Gastroesophageal sphincter (tissue), 4 donors: ENCODE results near the gene LEKR1. TPM values are rescaled to one million over a fixed set of nuclear protein-coding genes. Genes with fewer than 3 reads are reported as not detected.

Experiments
- ATAC-seq: fragments of 150-250 bp; one replicate; pipeline ENCODE4 v1.9.1; 2016; ENCODE audit warnings: mild to moderate bottlenecking, moderate library complexity
- H3K27ac ChIP-seq, 4 donors: fragments of 200-600 bp; sonication (generic) in 3 of 4; 1 replicate in 3 of 4; 2 replicates in 1 of 4; pipeline ENCODE4 v1.5.1; 2016 to 2019
- H3K27me3 ChIP-seq: fragments of 200-600 bp; sonication (generic); one replicate; pipeline ENCODE4 v1.5.1; 2019
- H3K36me3 ChIP-seq, 2 donors: fragments of 200-600 bp; sonication (generic); one replicate each; pipeline ENCODE4 v1.5.1; 2019; ENCODE audit warnings: control low read depth in 1 of 2
- H3K4me1 ChIP-seq, 3 donors: fragments of 200-600 bp; sonication (generic); 1 replicate in 2 of 3; 2 replicates in 1 of 3; pipeline ENCODE4 v1.5.1; 2016 to 2019; ENCODE audit warnings: control low read depth in 2 of 3
- H3K4me3 ChIP-seq, 2 donors: fragments of 200-600 bp; sonication (generic); one replicate each; pipeline ENCODE4 v1.5.1; 2019; ENCODE audit warnings: mild to moderate bottlenecking in 1 of 2, moderate library complexity in 1 of 2
- H3K9me3 ChIP-seq, 3 donors: fragments of 200-600 bp; sonication (generic); one replicate each; pipeline ENCODE4 v1.5.1; 2017 to 2019; ENCODE audit warnings: control low read depth in 2 of 3
- EP300 ChIP-seq: sonication (generic); formaldehyde crosslinking; IDR thresholded peaks from one replicate; pipeline ENCODE4 v1.6.1; 2017; ENCODE audit warnings: antibody characterized with exemption, mild to moderate bottlenecking
- POLR2A ChIP-seq, 2 donors: fragments of 450-650 bp; IDR thresholded peaks; one replicate each; pipeline ENCODE4 v1.6.1; 2017; ENCODE audit warnings: antibody characterized with exemption in 2 of 2, mild to moderate bottlenecking in 2 of 2, moderate library complexity in 1 of 2
- POLR2AphosphoS5 ChIP-seq: sonication (generic); formaldehyde crosslinking; IDR thresholded peaks from one replicate; pipeline ENCODE4 v1.6.1; 2017; ENCODE audit warnings: antibody characterized with exemption
- WGBS, 2 donors: methylation state at CpG; one replicate each; pipeline ENCODE4 v1.1.5; 2018; ENCODE audit warnings: low coverage in 1 of 2; 5-methylcytosine and 5-hydroxymethylcytosine counted together
- total RNA-seq, 4 donors: library from RNA; depleted of rRNA; stranded (reverse); fragments of >200 nt; gene quantifications; one replicate each; pipeline ENCODE4 v1.1.0, GENCODE V29; 2016
- TF ChIP-seq, protein P1 (sequence below), 4 experiments: fragments of 200-600 bp in 2 of 4; fragments of 450-650 bp in 2 of 4; sonication (generic) in 1 of 4; IDR thresholded peaks; one replicate each; pipeline ENCODE4 v1.5.1; 2017 to 2019; ENCODE audit warnings: antibody characterized with exemption in 4 of 4, mild to moderate bottlenecking in 2 of 4, moderate library complexity in 2 of 4

The LEKR1 gene
- total RNA-seq, 4 donors from 2014 or later = 2.7 TPM; not detected in 3

DNA sequence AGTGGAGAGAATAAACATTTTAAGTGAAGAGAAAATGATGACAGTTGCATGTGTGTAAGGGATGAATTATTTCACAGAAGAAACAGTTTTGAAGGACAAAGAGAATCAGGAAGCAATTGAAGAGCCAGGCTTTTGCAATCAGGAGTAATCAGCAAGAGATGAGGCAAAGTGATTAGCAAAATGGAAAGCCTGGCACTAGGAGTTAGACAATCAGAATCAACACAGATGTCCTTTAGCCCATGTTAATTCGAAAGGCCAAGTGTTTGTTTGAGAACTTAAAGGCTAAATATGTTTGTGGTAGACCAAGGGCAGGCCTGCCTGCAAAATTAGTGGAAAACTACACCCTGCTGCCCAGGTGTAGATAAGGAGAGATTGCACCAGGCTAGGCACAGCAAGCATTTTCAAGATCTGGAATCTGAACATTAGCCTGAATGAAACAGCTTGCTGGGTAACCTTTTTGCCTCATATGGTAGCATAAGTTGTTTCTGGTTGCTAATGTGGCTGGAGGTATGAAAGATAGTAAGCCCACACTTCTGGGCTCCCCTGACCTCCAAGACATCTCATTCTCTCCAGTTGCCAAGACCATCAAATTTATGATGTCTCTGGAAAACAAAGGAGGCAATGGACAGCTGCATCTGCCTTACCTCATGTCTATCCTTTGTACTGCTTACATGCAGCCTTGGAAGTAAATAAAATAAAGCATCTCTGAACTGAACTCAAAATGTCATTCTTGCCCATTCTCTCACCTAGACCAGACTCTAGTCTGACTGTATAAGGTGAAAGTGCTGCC is 22.0 kb upstream of the LEKR1 start:
- no peak overlapping the region for H3K4me3 ChIP-seq
- TF ChIP-seq, protein P1, sequence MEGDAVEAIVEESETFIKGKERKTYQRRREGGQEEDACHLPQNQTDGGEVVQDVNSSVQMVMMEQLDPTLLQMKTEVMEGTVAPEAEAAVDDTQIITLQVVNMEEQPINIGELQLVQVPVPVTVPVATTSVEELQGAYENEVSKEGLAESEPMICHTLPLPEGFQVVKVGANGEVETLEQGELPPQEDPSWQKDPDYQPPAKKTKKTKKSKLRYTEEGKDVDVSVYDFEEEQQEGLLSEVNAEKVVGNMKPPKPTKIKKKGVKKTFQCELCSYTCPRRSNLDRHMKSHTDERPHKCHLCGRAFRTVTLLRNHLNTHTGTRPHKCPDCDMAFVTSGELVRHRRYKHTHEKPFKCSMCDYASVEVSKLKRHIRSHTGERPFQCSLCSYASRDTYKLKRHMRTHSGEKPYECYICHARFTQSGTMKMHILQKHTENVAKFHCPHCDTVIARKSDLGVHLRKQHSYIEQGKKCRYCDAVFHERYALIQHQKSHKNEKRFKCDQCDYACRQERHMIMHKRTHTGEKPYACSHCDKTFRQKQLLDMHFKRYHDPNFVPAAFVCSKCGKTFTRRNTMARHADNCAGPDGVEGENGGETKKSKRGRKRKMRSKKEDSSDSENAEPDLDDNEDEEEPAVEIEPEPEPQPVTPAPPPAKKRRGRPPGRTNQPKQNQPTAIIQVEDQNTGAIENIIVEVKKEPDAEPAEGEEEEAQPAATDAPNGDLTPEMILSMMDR (IDR thresholded peaks at IDR 0.05) = no peak
- peaks cover 0 to 12% (median 0%) of the 10 kb centered on the region in 3 donors for H3K9me3 ChIP-seq
- no peak overlapping the region for H3K27ac ChIP-seq
- no peaks in the 10 kb centered on the region for H3K4me1 ChIP-seq
- no peak for ATAC-seq
- H3K36me3 ChIP-seq = no peaks in the 10 kb centered on the region
- H3K27me3 ChIP-seq = no peaks in the 10 kb centered on the region
- WGBS, 2 donors = 88 to 100% methylated on average over 1 of the region's 1 CpG

DNA sequence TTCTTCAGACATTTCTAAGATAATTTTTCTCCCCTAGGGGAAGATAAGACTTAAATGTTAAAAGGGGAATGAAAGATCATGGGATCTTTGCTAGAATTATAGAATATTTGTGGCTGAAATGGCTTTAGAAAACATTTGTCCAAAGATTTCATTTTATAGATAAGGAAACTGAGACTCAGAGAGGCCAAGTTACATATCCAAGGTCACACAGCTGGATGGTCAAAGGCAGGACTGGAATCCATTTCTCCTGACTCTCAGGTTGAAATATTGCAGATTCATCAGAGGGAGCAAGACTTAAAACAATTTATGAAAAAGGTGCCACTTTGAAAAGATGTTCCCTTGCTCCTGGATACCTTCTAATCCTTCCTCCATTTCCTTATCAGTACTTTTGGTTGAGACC is 19.5 kb upstream of the LEKR1 start:
- Histone ChIP-seq H3K4me3 (no peak overlapping the region), H3K36me3 (no peaks in the 10 kb centered on the region), H3K9me3 (peaks cover 0 to 7% (median 0%) of the 10 kb centered on the region in 3 donors), H3K4me1 (no peaks in the 10 kb centered on the region), H3K27ac (no peak overlapping the region), H3K27me3 (no peaks in the 10 kb centered on the region)
- no peak for ATAC-seq
- no peak for TF ChIP-seq POLR2AphosphoS5
- TF ChIP-seq POLR2A (IDR thresholded peaks at IDR 0.05) = no peak
- TF ChIP-seq, protein P1 (IDR thresholded peaks at IDR 0.05) = no peak
- TF ChIP-seq EP300 = no peak

DNA sequence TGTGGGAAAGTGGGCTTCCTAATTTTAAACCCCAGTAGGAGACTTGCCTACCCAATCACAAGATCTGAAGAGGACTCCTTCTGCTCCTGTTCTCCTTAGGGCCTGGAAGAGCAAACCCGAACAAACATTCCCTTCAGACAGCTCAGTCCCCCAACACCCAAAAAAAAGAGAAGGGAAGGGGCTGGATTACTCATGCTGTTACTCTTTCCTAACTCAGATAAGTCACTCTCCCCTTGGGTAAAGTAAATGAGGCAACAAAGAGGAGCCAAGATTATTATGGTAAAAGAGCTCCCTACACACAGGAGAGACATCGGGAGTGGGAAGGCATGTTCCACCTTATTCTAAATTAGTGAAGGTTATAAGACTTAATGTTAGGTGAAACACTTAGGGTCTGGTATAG is 18.1 kb upstream of the LEKR1 start:
- 86 to 100% methylated on average over 2 of the region's 2 CpGs for WGBS, 2 donors
- TF ChIP-seq POLR2A (IDR thresholded peaks at IDR 0.05) = no peak
- no peak for TF ChIP-seq POLR2AphosphoS5
- no peak for TF ChIP-seq EP300
- TF ChIP-seq, protein P1 (IDR thresholded peaks at IDR 0.05) = no peak
- Histone ChIP-seq H3K36me3 (no peaks in the 10 kb centered on the region), H3K27me3 (no peaks in the 10 kb centered on the region), H3K27ac (no peak overlapping the region), H3K9me3 (peaks cover 0 to 4% (median 0%) of the 10 kb centered on the region in 3 donors), H3K4me1 (no peaks in the 10 kb centered on the region), H3K4me3 (no peak overlapping the region)
- ATAC-seq = no peak

DNA sequence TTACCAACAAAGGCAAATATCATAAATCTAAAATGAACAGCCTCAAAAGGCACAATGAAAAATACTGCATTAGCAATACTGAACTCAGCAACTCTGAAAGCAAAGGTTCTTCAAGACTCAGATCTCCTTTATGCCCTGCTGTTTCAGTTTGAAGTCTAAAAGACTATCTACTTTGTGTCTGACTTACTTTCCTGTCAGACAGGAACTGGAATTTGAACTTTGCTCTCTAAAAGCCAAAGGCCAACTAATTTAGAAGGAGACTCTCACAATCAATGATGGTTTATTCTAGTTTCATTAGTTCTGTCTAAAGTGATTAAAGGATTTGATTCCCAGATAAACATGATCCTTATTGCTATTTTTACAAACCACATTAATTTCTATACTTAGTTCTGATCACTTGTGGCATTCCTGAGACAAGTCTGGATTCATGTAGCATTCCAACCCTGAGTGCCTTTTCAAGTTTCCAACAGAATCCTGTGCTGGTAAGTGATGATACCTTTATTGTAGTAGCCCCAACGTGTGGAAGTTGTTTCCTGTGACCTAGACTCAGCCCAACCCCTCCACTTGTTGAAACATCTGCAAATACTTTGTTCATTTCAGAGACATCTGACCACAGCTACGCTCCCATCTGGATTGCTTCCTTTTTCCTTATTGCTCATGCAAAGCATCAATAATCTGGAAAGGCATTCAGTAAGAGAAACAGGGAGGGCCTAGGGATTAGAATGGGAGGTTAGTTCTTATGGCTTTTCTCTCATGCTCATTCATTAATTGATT is 14.9 kb upstream of the LEKR1 start:
- peaks cover 0 to 10% (median 0%) of the 10 kb centered on the region in 3 donors for H3K4me1 ChIP-seq
- H3K36me3 ChIP-seq = no peaks in the 10 kb centered on the region
- TF ChIP-seq, protein P1 (IDR thresholded peaks at IDR 0.05) = no peak
- no peak for TF ChIP-seq POLR2AphosphoS5
- no peak for TF ChIP-seq EP300
- TF ChIP-seq POLR2A (IDR thresholded peaks at IDR 0.05) = no peak
- H3K9me3 ChIP-seq = no peaks in the 10 kb centered on the region
- ATAC-seq = no peak
- no peak overlapping the region for H3K27ac ChIP-seq
- H3K27me3 ChIP-seq = no peaks in the 10 kb centered on the region
- 0 to 44% methylated on average over 1 to 2 of the region's 2 CpGs for WGBS, 2 donors
- H3K4me3 ChIP-seq = no peak overlapping the region
